Astrocyte of the spinal cord (primary cell): Measurements from ENCODE around the gene FBLN5.

ENCODE experiments used
- DNase-seq: peaks from one replicate; pipeline ENCODE4 v3.0.0; 2011; ENCODE audit warnings: low read depth, low spot score
- H3K4me3 ChIP-seq: 2 replicates; pipeline ENCODE4 v1.5.1; 2011; ENCODE audit warnings: low read depth, mild to moderate bottlenecking, low read length, moderate library complexity
- CTCF ChIP-seq: IDR thresholded peaks from 2 replicates; pipeline ENCODE4 v1.5.1; 2012; ENCODE audit warnings: low read depth, mild to moderate bottlenecking, low read length, inconsistent platforms
- in situ Hi-C: cut with HindIII; loops from 2 replicates; pipeline ENCODE4 v1.10.0; 2017; ENCODE audit warnings: low sequenced_read_pairs

FBLN5 gene

GRCh38 chr14:91926131-91926890, 21.2 kb downstream of the FBLN5 start:
- no peak for TF ChIP-seq CTCF
- DNase-seq, result no peak
- H3K4me3 ChIP-seq, result no peak overlapping the region
- in situ Hi-C loops, result no loop called here

- TF ChIP-seq CTCF, result no peak
- in situ Hi-C loops, result no loop called here
- H3K4me3 ChIP-seq, result no peak overlapping the region
- no peak for DNase-seq
These were observed 21.8 kb downstream of the FBLN5 start for GRCh38 chr14:91925727-91926121.

GRCh38 chr14:91925001-91925726, 22.3 kb downstream of the FBLN5 start:
- no peak for DNase-seq
- in situ Hi-C loops, result no loop called here

GRCh38 chr14:91920526-91920925, 27.0 kb downstream of the FBLN5 start:
- no peak for TF ChIP-seq CTCF
- in situ Hi-C loops, result no loop called here
- no peak for DNase-seq
- no peak overlapping the region for H3K4me3 ChIP-seq

More at GRCh38 chr14:91925001-91925726, 22.3 kb downstream of the FBLN5 start:
- H3K4me3 ChIP-seq, result no peak overlapping the region
- TF ChIP-seq CTCF, result no peak

- DNase-seq, result no peak
- no peak for TF ChIP-seq CTCF
- in situ Hi-C loops, result no loop called here
- no peak overlapping the region for H3K4me3 ChIP-seq
These were observed 27.7 kb downstream of the FBLN5 start for GRCh38 chr14:91919814-91920213.

GRCh38 chr14:91918186-91918883, 29.2 kb downstream of the FBLN5 start:
- H3K4me3 ChIP-seq, result no peak overlapping the region
- no peak for DNase-seq
- in situ Hi-C loops, result no loop called here
- no peak for TF ChIP-seq CTCF
